Ramos (cell line): ENCODE measurements around the gene BOK.
"Not testable (repeated sequence)": the region's sequence is repeated elsewhere in the genome, so short reads cannot be mapped to it uniquely, and the experiment has no call there.

Experiments
- in situ Hi-C: fragments of 300-500 bp; cut with MboI; formaldehyde crosslinking; loops from one replicate; pipeline ENCODE4 v1.14.3; 2022; ENCODE audit warnings: low sequenced_read_pairs; ENCODE audit not compliant: unreplicated experiment

BOK gene

GRCh38 chr2:241558532-241559322 lies at the start of gene BOK:
Gene BOK (plus strand): TSS chr2:241558745. CDS start chr2:241559484, 739 bp downstream.
- in situ Hi-C loops = no loop called here

GRCh38 chr2:241509155-241509784 lies 49.3 kb upstream of the BOK start:
- in situ Hi-C loops = no loop called here

GRCh38 chr2:241511091-241511741 lies 47.3 kb upstream of the BOK start:
- in situ Hi-C loops = no loop called here

- in situ Hi-C loops = no loop called here
Observed at GRCh38 chr2:241514553-241514952, 44.0 kb upstream of the BOK start.

- in situ Hi-C loops = no loop called here
Observed at GRCh38 chr2:241514986-241515737, 43.4 kb upstream of the BOK start.

GRCh38 chr2:241516520-241516965 lies 42.0 kb upstream of the BOK start:
- in situ Hi-C loops = no loop called here

GRCh38 chr2:241517297-241517696 lies 41.2 kb upstream of the BOK start:
- in situ Hi-C loops = no loop called here

- in situ Hi-C loops = no loop called here
Observed at GRCh38 chr2:241519669-241520068, 38.9 kb upstream of the BOK start.

- in situ Hi-C loops = no loop called here
Observed at GRCh38 chr2:241522477-241522876, 36.1 kb upstream of the BOK start.

GRCh38 chr2:241525818-241526780 lies 32.4 kb upstream of the BOK start:
- in situ Hi-C loops = not testable (repeated sequence)

- in situ Hi-C loops = no loop called here
Observed at GRCh38 chr2:241530571-241530970, 28.0 kb upstream of the BOK start.

- in situ Hi-C loops = no loop called here
Observed at GRCh38 chr2:241531161-241531722, 27.3 kb upstream of the BOK start.

- in situ Hi-C loops = no loop called here
Observed at GRCh38 chr2:241532168-241532567, 26.4 kb upstream of the BOK start.

- in situ Hi-C loops = no loop called here
Observed at GRCh38 chr2:241532733-241533601, 25.6 kb upstream of the BOK start.

GRCh38 chr2:241534293-241534692 lies 24.3 kb upstream of the BOK start:
- in situ Hi-C loops = no loop called here

GRCh38 chr2:241534701-241535375 lies 23.7 kb upstream of the BOK start:
- in situ Hi-C loops = no loop called here

GRCh38 chr2:241535871-241536655 lies 22.5 kb upstream of the BOK start:
- in situ Hi-C loops = no loop called here
